ENCODE data around the gene PAX8.

The PAX8 gene

DNA sequence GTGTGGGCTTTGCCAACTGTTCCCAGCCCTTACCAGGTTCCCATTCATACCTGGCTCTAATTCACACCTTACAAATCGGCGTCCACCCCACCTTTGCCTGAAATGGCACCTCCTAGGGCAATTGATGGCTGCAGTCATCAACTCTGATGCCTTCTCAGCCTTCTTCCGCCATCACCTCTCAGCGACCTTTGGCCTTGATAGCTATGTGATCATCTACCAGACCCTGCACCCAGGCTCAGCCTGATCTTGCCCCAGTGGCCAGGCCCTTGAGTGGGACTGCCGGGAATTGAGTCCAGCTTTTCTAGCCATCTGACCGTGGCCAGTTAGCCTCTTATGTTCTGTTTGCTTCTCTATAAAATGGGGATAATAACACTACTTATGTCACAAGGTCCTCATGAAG, 72.5 kb downstream of the PAX8 start:
- DNase-seq (ENCODE audit: low read depth, low spot score), result no peak

DNA sequence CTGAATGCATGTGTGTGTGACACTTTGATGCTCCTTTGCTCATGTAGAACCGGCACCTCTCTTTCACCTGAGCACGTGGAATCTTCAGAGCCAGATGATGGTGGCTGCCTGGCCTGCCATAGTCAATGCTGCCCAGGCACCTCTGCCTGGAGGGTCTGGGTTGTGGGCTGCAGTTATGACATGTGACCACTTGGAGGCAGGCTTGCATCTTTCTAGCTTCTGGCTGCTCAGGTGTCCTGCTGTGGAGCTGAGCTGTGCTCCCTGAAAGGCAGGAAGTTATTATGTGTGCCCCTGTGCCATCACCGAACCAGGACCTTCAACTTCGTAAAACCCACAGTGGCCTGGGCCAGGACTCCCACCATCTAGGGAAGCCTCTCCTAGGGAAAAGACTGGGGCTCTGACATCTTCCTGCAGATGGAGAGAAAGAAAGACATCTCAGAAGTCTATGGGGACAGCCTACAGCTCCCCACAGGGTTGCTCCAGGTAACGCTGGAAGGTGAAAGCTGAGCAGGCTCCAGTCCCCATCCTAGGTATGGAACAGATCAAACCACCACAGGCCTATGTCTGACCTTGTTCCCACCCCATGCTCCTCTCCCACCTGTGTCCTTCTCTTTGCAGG, 74.7 kb downstream of the PAX8 start:
- DNase-seq (ENCODE audit: low read depth, low spot score), result peak; percentile 65

DNA sequence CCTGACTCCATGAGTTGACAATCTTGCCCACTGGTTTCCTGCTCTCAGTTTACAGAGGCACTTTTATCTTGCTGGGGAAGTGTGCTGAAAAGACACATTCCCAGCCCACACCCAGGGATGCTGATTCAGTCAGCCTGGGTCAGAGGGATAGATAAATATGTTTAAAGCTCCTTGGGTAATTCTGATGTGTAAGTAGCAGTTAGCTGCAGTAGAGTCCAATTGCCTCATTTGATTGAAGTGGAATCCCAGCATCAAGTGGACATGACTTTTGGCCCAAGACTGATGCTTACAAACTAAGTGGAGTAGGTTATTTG, 75.5 kb downstream of the PAX8 start:
- DNase-seq (ENCODE audit: low read depth, low spot score), result no peak

DNA sequence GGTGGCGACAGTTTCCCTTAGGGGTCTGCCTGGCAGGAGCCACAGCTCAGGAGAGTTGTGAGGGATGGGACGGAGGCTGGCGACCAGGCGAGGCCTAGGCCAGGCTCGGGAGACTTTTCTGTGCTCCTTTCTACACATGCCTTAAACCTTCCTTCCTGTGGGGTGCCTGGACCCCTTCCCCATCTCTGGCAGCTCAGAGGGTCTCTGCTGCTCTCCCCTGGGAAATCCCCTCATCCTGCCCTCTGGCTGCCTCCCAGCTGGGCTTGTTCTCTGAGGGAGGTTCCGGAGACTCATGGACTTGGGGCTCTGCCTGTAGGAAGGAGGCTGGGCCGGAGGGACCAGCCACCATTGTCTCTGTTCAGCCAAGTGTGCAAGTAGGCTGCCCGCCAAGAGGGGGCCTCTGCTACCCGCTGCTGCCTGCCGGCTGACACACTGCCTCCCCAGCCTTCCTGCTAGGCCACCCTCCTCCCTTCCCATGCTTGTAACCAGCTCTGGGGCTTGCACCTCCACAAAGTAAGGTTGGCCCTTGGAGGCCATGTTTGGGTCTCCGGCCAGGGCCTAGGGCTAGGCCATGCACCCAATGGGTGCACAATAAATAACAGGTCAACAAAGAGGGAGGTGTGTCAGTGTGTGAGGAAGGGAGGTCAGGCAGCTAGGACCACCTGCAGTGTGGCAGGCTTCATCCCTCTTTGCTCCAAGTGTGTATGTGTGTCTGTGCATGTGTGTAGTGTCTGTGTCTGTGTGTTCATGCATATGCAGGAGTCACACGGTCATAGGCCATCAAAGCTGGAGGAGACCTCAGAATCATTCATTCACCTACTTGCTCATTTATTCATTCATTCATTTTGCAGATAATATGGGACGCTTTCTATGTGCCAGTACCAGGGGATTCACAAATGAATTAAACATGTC, 76.2 kb downstream of the PAX8 start:
- no peak for DNase-seq (ENCODE audit: low read depth, low spot score)

DNA sequence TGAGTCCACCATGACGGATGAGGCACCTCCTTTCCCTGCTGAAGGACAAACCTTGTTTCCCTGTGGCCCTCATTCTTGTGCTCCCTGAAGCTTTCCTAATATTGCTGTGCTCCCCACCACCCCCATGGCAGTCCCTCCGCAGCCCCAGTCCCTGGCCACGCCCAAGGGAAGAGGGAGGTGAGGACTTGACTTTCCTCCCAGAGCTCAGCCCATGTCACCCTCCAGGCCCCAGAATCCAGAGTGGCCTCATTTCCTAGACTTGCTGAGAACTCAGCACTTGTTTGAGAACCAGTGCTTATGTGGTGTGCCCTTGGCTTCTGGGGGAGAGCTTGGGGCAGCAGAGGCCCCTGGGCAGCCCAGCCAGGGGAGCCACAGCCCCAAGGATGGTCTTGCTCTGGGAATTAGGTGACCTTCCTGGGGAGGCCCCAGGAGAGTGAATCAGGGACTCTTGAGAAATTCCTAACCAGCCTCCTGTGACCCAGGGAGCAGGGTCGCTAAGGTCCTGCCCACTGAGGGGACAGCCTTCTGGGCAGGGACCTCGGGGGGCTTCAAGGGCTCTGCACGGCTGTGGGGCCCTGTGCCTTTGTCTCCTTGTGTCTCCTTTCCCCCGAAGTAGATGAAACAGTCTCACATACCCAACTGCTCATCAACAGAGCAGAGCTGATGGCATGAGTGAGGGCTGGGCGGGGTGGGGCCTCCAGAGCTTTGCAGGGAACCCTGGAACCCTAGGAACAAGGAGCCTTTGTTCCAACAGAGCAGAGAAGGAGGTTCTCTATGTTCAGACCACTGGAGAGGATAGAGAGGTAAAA, 77.0 kb downstream of the PAX8 start:
- no peak for DNase-seq (ENCODE audit: low read depth, low spot score)

DNA sequence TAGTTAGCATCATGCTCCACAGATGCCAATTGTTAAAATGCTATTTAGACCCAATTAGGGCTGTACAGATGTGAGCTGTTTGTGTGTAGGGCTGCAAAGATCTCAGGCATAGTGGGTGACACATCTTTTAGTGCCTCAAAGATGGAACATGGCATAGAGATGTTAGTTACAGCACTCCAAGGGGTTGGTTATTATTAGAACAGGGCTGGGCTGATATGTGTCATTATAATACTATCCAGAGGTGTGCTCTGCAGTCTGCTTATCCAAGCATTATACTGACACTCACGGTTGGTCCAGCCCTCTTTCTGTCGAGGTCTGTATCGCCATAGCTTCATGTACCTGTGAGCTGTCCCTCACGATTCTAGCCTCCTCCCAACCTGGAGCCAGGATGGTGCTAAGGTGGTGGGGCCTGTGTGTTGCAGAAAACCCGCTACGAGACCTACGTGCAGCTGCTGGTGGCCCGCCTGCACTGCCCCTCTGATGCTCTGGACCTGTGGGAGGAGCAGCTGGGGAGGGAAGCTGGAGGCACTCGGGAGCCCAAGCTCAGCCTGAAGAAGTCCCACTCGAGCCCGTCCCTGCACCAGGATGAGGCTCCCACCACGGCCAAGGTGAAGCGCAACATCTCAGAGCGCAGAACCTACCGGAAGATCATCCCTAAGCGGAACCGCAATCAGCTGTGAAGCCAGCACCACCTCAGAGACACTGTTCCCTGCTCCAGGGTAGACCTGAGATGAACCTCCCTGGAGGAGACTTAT, 77.8 kb downstream of the PAX8 start:
- no peak for DNase-seq (ENCODE audit: low read depth, low spot score)

DNA sequence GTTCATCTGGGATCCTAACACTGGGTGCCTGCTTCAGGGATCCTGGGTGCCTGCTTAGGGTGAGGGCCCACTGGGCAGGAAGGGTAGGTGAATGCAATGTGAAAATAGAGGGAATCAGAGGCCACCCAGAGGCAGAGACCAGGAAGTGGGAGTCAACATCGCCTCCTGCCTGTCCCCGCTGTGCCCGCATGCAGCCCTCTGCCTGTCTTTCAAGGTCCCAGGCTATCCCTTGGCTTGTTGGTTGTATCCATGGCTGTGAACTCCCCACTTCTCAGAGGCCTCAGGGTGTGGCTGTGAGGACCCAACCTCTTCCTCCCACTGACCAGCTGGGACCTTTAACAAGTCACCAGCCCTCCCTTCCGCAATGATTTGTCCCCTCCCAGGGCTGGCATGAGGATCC, 78.5 kb downstream of the PAX8 start:
- DNase-seq (ENCODE audit: low read depth, low spot score), result no peak

DNA sequence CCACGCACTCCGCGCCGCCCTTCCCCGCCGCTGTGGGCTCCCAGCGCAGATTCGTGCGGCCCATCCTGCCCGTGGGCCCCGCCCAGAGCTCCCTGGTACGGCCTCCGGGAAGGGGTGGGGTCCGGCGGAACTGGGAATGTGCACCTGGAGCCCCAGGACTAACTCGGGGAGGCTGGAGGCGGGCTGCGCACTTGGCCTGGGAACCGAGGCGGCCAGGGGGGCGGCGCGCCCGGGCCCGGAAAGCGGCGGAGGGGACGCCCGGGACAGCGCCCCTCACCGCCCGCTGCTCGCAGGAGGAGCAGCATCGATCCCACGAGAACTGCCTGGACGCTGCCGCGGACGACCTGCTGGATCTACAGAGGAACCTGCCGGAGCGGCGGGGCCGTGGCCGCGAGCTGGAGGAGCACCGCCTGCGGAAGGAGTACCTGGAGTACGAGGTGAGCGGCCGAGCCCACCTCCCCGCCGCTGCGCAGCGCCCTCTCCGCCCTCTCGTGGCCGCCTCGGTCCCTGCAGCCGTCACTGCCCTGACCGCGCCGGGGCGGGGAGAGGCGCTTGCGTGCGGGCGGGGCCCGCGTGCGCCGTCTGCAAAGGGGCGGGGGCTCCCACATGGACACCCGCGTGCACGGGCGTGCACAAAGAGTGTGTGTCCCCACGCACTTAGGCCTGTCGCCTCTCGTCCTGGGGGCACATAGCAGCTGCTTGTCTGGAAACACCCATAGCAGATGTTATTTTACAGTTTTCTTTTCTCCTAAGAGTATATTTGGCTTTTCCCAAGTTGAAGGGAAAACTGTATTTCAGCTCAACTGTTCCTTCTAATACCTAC, 79.7 kb downstream of the PAX8 start:
- DNase-seq (ENCODE audit: low read depth, low spot score), result no peak

DNA sequence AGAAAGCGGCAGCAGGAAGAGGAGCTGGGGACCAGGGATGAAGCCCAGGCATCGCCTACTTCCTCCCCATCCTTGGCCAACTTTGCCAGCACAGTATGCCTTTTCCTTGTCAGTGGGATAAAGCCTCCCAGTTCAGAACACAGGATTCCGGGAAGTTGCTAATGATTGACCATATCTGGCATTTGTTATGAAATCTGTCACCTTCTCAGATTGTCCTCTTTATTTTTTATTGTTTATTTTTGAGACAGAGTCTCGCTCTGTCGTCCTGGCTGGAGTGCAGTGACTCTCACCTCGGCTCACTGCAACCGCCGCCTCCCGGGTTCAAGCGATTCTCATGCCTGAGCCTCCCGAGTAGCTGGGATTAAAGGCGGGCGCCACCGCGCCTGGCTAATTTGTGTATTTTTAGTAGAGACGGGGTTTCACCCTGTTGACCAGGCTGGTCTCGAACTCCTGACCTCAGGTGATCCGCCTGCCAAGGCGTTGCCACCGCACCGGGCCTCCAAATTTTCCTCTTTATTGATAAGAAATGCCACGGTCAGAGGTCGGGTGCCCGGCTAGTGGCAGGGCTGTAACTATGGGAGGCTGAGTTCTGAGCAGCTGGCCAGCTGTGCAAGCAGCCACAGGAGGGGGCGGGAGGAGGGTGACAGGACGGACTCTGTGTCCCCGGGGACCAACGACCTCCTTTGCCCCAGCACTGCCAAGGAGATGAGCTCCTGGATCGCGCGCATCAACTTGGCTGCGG, 80.5 kb downstream of the PAX8 start:
- DNase-seq (ENCODE audit: low read depth, low spot score), result no peak

DNA sequence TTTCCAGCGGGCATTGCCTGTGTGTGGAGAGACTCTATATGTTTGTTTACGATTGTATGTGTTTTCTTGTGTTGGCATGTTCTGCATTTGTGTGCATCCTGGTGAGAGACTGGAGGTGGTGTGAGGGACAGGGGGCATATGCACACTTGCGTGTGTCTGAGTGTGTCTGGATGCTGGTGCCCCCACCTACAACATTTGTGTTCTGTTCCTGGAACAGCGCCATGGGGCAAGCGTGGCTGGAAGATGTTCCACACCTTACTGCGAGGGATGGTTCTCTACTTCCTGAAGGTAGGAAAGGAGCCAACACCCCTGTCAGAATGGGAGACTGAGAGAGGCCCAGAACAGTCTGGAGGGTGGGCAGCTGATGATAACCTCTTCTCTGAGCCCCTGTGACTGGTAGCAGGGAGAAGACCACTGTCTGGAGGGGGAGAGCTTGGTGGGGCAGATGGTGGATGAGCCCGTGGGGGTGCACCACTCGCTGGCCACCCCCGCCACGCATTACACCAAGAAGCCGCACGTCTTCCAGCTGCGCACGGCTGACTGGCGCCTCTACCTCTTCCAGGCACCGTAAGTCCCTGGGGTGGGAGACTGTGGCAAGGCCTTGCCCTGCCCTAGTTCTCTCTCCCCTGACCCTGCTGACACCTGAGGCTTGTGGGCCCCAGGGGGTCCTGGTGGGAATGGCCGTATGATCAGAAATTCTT, 81.2 kb downstream of the PAX8 start:
- DNase-seq (ENCODE audit: low read depth, low spot score), result no peak

DNA sequence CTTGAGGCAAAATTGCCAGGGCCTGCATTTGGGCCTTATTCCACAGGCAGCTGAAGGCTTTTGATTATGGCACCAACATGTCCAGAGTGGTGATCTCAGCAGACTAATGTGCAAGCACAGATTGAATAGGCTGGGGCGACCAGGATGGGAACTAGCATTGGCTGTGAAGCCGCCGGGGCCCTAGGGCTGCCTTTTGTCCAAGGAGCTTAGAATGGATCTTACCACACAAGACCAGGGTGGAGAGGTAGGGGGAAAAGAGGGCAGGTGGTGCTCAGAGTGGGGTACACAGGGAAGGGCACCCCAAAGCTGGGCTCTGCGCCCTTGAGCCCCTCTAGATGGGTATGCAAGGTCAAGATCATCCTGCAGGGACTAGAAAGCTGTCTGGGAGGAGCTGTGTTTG, 81.9 kb downstream of the PAX8 start:
- DNase-seq (ENCODE audit: low read depth, low spot score), result no peak

DNA sequence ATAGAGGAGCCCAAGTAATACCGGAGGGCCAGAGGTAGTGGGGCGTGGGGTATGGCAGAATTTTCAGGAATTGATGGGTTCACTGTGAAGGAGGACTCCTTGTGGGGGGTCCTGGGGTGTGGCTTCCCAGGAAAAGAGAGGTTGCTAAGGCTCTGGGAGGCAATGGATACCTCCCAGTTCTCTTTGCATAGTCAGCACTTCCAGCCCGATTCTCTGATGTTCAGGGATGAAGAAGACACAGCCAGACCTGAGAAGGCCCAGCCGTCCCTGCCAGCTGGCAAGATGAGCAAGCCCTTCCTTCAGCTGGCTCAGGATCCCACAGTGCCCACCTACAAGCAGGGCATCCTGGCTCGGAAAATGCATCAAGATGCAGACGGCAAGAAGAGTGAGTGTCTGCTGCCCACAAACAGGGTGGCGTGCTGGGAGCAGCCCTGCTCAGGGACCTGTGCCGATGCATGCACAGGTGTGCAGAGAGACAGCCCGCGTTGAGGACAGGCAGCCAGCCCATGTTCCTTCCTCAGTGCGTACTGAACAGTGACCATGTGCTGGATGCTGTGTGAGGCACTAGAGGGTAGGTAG, 82.7 kb downstream of the PAX8 start:
- no peak for DNase-seq (ENCODE audit: low read depth, low spot score)

DNA sequence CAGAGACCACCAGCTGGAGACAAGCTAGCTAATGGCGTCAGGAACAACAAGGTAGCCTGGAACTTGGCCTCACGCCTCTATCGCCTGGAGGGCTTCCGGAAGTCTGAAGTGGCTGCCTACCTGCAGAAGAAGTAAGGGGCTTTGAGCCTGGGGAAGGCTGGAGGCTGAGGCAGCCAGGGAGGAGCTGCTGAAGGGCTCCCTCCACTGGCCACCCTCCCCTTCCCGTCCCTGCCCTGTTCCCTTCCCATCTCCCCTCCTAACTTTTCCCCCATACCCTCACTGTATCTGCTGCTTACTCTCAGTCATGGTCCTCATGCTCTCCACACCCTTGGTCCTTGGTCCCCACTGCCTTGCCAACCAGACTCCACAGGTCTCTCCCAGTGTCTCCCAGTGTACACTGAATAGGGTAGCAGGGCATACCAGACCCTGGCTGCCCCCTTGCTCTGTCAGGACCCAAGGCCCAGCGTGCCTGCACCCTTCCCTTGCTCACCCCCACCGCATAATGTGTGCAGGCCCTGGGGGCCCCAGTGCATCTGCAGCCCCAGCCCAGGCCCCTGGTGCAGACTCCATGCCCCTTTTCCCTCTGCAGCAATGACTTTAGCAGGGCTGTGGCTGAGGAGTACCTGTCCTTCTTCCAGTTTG, 86.1 kb downstream of the PAX8 start:
- DNase-seq (ENCODE audit: low read depth, low spot score), result no peak

DNA sequence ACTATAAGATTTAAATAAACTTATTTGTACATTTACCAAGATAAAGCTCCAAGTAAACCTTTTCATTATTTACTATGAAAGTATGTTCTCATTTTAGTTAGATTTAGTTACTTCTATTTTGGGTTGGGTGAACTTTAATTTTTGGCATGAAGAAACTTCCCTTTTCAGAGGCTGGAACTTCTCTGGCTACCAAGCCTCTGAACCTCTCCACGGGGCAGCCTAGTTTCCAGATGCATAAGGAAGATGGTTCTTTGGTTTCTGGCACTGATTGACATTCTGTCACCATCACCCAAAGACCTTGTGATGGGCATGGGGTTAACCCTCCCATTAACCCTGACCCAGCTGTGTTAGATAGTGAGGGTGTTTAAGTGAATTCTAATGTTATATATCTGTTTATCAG, 87.8 kb downstream of the PAX8 start:
- no peak for DNase-seq (ENCODE audit: low read depth, low spot score)

DNA sequence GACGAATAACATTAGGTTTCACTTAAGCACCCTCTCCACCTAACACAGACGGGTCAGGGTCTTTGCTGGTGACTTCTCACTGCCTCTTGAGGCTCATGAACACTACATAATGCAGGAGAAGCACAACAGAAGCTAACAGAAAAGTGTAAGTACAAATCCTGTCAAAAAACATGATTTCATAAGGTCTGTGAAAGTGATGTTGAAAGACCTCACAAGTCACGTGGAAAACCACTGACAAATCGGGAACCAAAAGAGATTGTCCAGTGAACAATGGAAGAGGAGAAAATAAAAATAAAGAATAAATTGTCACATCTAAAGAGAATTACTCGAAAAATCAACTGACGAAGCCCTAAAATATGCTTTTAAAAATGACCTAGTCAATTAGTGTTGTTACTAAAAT, 91.0 kb downstream of the PAX8 start:
- no peak for DNase-seq (ENCODE audit: low read depth, low spot score)

DNA sequence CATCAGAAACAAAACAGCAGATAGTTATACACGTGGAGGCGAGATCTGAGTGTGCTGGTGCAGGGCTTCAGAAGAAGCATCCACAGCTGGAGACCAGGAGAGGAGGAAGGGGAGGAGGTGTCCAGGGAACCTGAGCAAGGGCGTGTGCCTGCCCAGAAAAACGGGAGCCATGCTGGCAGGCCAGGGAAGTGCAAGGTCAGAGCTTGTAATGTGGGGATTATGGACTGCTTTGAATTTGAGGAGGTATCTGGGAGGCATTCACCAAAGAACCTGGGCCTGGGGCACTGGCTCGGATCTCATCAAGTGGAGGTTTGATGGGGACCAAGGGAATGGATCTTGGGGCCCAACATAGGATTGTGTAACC, 92.3 kb downstream of the PAX8 start:
- no peak for DNase-seq (ENCODE audit: low read depth, low spot score)

DNA sequence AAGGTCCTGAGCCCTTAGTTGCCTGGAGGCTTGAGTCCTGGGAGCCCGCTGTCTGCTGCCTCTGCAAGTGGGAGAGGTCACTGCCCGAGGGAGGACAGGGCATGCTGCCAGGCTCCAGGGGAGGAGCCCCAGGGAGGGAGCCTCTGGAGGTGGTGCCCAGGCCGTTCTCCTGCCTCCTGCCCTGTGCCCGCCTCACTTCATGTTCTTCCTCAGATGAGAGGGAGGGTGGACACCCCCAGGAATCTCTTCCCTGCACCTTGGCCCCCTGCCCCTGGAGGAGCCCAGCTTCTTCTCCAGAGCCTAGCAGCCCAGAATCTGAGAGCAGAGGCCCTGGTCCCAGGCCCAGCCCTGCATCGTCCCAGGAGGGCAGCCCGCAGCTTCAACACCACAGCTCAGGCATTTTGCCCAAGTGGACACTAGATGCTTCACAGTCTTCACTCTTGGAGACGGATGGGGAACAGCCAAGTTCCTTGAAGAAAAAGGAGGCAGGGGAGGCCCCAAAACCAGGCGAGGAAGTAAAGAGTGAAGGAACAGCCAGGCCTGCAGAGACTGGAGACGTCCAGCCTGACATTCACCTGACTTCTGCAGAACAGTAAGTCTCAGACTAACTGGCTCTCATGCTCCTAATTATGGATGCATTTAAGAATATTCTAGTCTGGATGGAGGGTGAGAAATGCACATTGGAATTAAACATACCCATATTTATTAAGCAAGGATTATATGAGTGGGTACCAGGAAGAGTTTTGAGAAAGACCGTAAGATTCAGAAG, 92.9 kb downstream of the PAX8 start:
- DNase-seq (ENCODE audit: low read depth, low spot score), result no peak

All from iPS DF 19.7 (cell line).